Hepatocyte (in vitro differentiated cells): Measurements from ENCODE around the gene CPNE4. TPM values are rescaled to one million over a fixed set of nuclear protein-coding genes. Genes with fewer than 3 reads are reported as not detected.

Experiments used
- DNase-seq: peaks from one replicate; pipeline ENCODE4 v3.0.0-alpha.2; 2016; ENCODE audit warnings: low spot score
- H2AFZ ChIP-seq: fragments of 200-600 bp; sonication (generic); 2 replicates; pipeline ENCODE4 v1.6.0; 2016; ENCODE audit warnings: antibody characterized with exemption, mild to moderate bottlenecking
- H3K27ac ChIP-seq: fragments of 200-600 bp; sonication (generic); 2 replicates; pipeline ENCODE4 v1.5.1; 2016; ENCODE audit warnings: mild to moderate bottlenecking
- H3K27me3 ChIP-seq: fragments of 200-600 bp; sonication (generic); 2 replicates; pipeline ENCODE4 v1.6.1; 2016
- H3K36me3 ChIP-seq: fragments of 200-600 bp; sonication (generic); replicated peaks from 2 replicates; pipeline ENCODE4 v1.5.1; 2016; ENCODE audit warnings: low read depth; ENCODE audit not compliant: insufficient read depth
- H3K4me1 ChIP-seq: fragments of 200-600 bp; sonication (generic); 2 replicates; pipeline ENCODE4 v1.5.1; 2016; ENCODE audit warnings: mild to moderate bottlenecking, moderate library complexity; ENCODE audit not compliant: insufficient read depth
- H3K4me2 ChIP-seq: fragments of 200-600 bp; sonication (generic); 2 replicates; pipeline ENCODE4 v1.6.0; 2016
- H3K4me3 ChIP-seq: fragments of 200-600 bp; sonication (generic); 2 replicates; pipeline ENCODE4 v1.5.1; 2016; ENCODE audit warnings: mild to moderate bottlenecking
- H3K79me2 ChIP-seq: fragments of 200-600 bp; sonication (generic); 2 replicates; pipeline ENCODE4 v1.6.0; 2017; ENCODE audit warnings: mild to moderate bottlenecking
- H3K9me2 ChIP-seq: fragments of 200-600 bp; sonication (generic); replicated peaks from 2 replicates; pipeline ENCODE4 v1.6.0; 2017; ENCODE audit warnings: mild to moderate bottlenecking; ENCODE audit not compliant: insufficient read depth
- H3K9me3 ChIP-seq: fragments of 200-600 bp; sonication (generic); 2 replicates; pipeline ENCODE4 v1.5.1; 2016; ENCODE audit warnings: low read depth, mild to moderate bottlenecking
- H4K20me1 ChIP-seq: fragments of 200-600 bp; sonication (generic); 2 replicates; pipeline ENCODE4 v1.6.0; 2016; ENCODE audit warnings: mild to moderate bottlenecking; ENCODE audit not compliant: insufficient read depth, poor library complexity, severe bottlenecking
- EZH2 ChIP-seq: fragments of 200-600 bp; sonication (generic); IDR thresholded peaks from 2 replicates; pipeline ENCODE4 v1.6.1; 2016; ENCODE audit warnings: antibody characterized with exemption, mild to moderate bottlenecking, borderline replicate concordance
- EZH2phosphoT487 ChIP-seq: fragments of 200-600 bp; sonication (generic); IDR thresholded peaks from one replicate; pipeline ENCODE4 v1.6.1; 2018; ENCODE audit warnings: antibody characterized with exemption, mild to moderate bottlenecking, low read depth, moderate library complexity; ENCODE audit not compliant: unreplicated experiment, severe bottlenecking
- WGBS: methylation state at CpG from one replicate; pipeline ENCODE4 v1.1.6; 2016; ENCODE audit warnings: low lambda C conversion rate; ENCODE audit errors: missing lambda C conversion rate; 5-methylcytosine and 5-hydroxymethylcytosine counted together
- polyA plus RNA-seq: library from polyadenylated mRNA; unstranded; fragments of >200 nt; fragmentation: Nextera tagmentation; extraction: Ambion mirVana; gene quantifications from 2 replicates; pipeline ENCODE4 v1.2.1, GENCODE V29; 2016
- total RNA-seq: library from RNA; depleted of rRNA; stranded (reverse); fragments of >200 nt; gene quantifications from 2 replicates; pipeline ENCODE4 v1.2.3, GENCODE V29; 2014
- TF ChIP-seq, protein P1 (sequence below): fragments of 200-600 bp; sonication (generic); IDR thresholded peaks from 2 replicates; pipeline ENCODE4 v1.5.1; 2016; ENCODE audit warnings: antibody characterized with exemption, mild to moderate bottlenecking; ENCODE audit not compliant: poor library complexity

Gene CPNE4
- total and polyA plus RNA-seq, 2 experiments from 2014 or later, result 0.37 to 0.52 TPM

DNA sequence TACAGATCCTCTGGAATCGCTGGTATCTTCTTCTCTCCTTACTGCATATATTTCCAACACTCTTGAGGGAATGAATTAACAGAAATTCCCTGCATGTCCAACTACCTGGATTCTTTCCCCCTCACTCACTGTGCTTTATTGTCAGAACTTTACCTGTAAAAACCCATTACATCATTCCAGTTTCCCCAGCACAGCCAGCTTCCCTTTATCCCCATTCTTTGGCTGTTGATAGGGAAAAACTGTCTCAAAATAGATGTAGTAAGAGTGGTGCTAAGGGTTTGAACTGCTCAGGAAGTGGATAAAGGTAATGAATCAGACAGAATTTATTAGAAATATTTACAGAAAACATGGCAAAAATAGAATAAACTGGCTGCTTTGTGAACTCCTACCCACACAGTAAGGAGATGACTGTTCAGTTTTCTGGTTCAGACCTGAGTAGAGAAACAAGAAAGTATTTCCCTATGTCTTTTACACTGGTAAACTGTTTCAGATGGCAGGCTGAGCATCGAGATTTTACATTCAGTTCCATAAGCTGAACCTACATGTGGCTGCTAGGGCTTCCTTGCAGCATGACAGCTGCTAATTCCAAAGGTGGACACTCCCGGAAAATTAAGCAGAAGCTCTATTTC, 188.4 kb downstream of the CPNE4 start:
- H3K9me2 ChIP-seq, result no peaks in the 10 kb centered on the region
- H3K4me2 ChIP-seq, result no peak overlapping the region
- 58% methylated on average over 3 of the region's 3 CpGs for WGBS
- no peak overlapping the region for H3K27ac ChIP-seq
- no peaks in the 10 kb centered on the region for H4K20me1 ChIP-seq
- TF ChIP-seq, protein P1, sequence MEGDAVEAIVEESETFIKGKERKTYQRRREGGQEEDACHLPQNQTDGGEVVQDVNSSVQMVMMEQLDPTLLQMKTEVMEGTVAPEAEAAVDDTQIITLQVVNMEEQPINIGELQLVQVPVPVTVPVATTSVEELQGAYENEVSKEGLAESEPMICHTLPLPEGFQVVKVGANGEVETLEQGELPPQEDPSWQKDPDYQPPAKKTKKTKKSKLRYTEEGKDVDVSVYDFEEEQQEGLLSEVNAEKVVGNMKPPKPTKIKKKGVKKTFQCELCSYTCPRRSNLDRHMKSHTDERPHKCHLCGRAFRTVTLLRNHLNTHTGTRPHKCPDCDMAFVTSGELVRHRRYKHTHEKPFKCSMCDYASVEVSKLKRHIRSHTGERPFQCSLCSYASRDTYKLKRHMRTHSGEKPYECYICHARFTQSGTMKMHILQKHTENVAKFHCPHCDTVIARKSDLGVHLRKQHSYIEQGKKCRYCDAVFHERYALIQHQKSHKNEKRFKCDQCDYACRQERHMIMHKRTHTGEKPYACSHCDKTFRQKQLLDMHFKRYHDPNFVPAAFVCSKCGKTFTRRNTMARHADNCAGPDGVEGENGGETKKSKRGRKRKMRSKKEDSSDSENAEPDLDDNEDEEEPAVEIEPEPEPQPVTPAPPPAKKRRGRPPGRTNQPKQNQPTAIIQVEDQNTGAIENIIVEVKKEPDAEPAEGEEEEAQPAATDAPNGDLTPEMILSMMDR, result no peak
- TF ChIP-seq EZH2 (no peak), EZH2phosphoT487 (no peak)
- H3K4me3 ChIP-seq, result no peak overlapping the region
- H3K4me1 ChIP-seq, result no peaks in the 10 kb centered on the region
- H3K27me3 ChIP-seq, result no peaks in the 10 kb centered on the region
- H3K79me2 ChIP-seq, result no peaks in the 10 kb centered on the region
- no peak overlapping the region for H2AFZ ChIP-seq
- no peak for DNase-seq
- H3K36me3 ChIP-seq, result no peaks in the 10 kb centered on the region
- H3K9me3 ChIP-seq, result no peaks in the 10 kb centered on the region

DNA sequence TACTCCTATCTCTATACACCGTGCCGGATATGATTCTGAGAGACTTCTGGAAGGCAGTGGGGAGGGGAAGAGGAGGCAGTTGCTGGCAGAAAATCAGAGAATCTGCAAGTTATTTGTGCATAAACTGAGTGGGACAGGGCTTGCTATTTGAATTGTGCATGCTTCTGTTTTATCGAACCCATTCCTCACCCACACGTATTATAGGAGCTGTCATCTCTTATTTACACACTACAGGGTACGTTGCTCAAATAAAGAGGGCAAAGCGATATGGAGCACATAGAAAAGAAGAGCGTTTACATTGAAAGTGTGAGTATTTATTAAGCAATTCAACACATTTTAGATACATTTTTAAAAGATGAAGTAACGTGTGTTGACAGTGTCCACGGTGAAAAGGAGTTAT, 191.6 kb downstream of the CPNE4 start:
- H3K9me2 ChIP-seq, result no peaks in the 10 kb centered on the region
- TF ChIP-seq EZH2phosphoT487, result no peak
- TF ChIP-seq, protein P1, result no peak
- no peak for TF ChIP-seq EZH2
- H3K4me2 ChIP-seq, result no peak overlapping the region
- no peak for DNase-seq
- H3K79me2 ChIP-seq, result no peaks in the 10 kb centered on the region
- no peaks in the 10 kb centered on the region for H4K20me1 ChIP-seq
- H3K27ac ChIP-seq, result no peak overlapping the region
- no peaks in the 10 kb centered on the region for H3K36me3 ChIP-seq
- no peak overlapping the region for H2AFZ ChIP-seq
- H3K27me3 ChIP-seq, result no peaks in the 10 kb centered on the region
- H3K9me3 ChIP-seq, result no peaks in the 10 kb centered on the region
- 81% methylated on average over 9 of the region's 9 CpGs for WGBS
- no peaks in the 10 kb centered on the region for H3K4me1 ChIP-seq
- H3K4me3 ChIP-seq, result no peak overlapping the region

- Histone ChIP-seq H3K4me1 (no peaks in the 10 kb centered on the region), H4K20me1 (no peaks in the 10 kb centered on the region), H3K4me3 (no peak overlapping the region), H3K27ac (no peak overlapping the region), H2AFZ (no peak overlapping the region), H3K27me3 (no peaks in the 10 kb centered on the region), H3K9me2 (no peaks in the 10 kb centered on the region), H3K36me3 (no peaks in the 10 kb centered on the region), H3K9me3 (no peaks in the 10 kb centered on the region), H3K4me2 (no peak overlapping the region), H3K79me2 (no peaks in the 10 kb centered on the region)
- WGBS, result 58% methylated on average over 1 of the region's 1 CpG
- TF ChIP-seq, protein P1, result no peak
- TF ChIP-seq EZH2phosphoT487 (no peak), EZH2 (no peak)
- no peak for DNase-seq
Measured at GRCh38 chr3:131840156-131840797, 194.5 kb downstream of the CPNE4 start.
